GM21381 (cell line): ENCODE data around the gene BCL2.

ENCODE experiments used
- ATAC-seq: cut with Tn5 transposase; IDR thresholded peaks from one replicate; pipeline ENCODE4 v1.9.1; 2021; ENCODE audit warnings: mild to moderate bottlenecking, moderate library complexity; ENCODE audit not compliant: unreplicated experiment

The BCL2 gene

GRCh38 chr18:63161761-63162195, 157.8 kb downstream of the BCL2 start:
- peak; percentile 44 for ATAC-seq

GRCh38 chr18:63161032-63161760, 158.4 kb downstream of the BCL2 start:
- peak; percentile 14 for ATAC-seq

- no peak for ATAC-seq
Observed at GRCh38 chr18:63160172-63160995, 159.2 kb downstream of the BCL2 start.

GRCh38 chr18:63159590-63159989, 160.0 kb downstream of the BCL2 start:
- ATAC-seq = no peak

GRCh38 chr18:63158676-63159291, 160.8 kb downstream of the BCL2 start:
- ATAC-seq = no peak

- ATAC-seq = no peak
Observed at GRCh38 chr18:63158012-63158631, 161.4 kb downstream of the BCL2 start.

- no peak for ATAC-seq
Observed at GRCh38 chr18:63157293-63158011, 162.1 kb downstream of the BCL2 start.

GRCh38 chr18:63155910-63156773, 163.4 kb downstream of the BCL2 start:
- ATAC-seq = no peak

- peak; percentile 36 for ATAC-seq
Observed at GRCh38 chr18:63155169-63155852, 164.3 kb downstream of the BCL2 start.

GRCh38 chr18:63154350-63155152, 165.0 kb downstream of the BCL2 start:
- ATAC-seq = no peak

- no peak for ATAC-seq
Observed at GRCh38 chr18:63152791-63153190, 166.8 kb downstream of the BCL2 start.

GRCh38 chr18:63152096-63152495, 167.5 kb downstream of the BCL2 start:
- no peak for ATAC-seq

GRCh38 chr18:63151539-63151938, 168.0 kb downstream of the BCL2 start:
- ATAC-seq = no peak

GRCh38 chr18:63150942-63151421, 168.6 kb downstream of the BCL2 start:
- no peak for ATAC-seq

GRCh38 chr18:63150326-63150725, 169.2 kb downstream of the BCL2 start:
- ATAC-seq = no peak

- no peak for ATAC-seq
Observed at GRCh38 chr18:63149302-63149587, 170.3 kb downstream of the BCL2 start.

- ATAC-seq = no peak
Observed at GRCh38 chr18:63148449-63149301, 170.9 kb downstream of the BCL2 start.
